T-cell (primary cell): Measurements from ENCODE around the gene PGLYRP2. TPM values are rescaled to one million over a fixed set of nuclear protein-coding genes. Genes with fewer than 3 reads are reported as not detected.
A peak's percentile ranks its signal among the peaks of the same experiment; 100 is the strongest.
"Not testable (repeated sequence)": the region's sequence is repeated elsewhere in the genome, so short reads cannot be mapped to it uniquely, and the experiment has no call there.

ENCODE experiments used
- ATAC-seq, 4 experiments: fragments of 200-7000 bp in 3 of 4; fragments of 150-1000 bp in 1 of 4; cut with Tn5 transposase; replicated peaks in 1 of 4; 1 replicate in 3 of 4; 2 replicates in 1 of 4; pipeline ENCODE4 v1.10.0; 2021; ENCODE audit warnings: moderate library complexity in 3 of 4, mild to moderate bottlenecking in 2 of 4, moderate number of reproducible peaks in 1 of 4
- CTCF ChIA-PET, 2 donors: fragments of 300-600 bp; sonication (Branson Sonifier 250); formaldehyde crosslinking; loops; one replicate each; lab custom pipeline; 2022; ENCODE audit warnings: antibody characterized with exemption in 2 of 2; lab: Charles Lee
- POLR2A ChIA-PET, 2 donors: fragments of 300-600 bp; sonication (Branson Sonifier 250); formaldehyde crosslinking; loops; one replicate each; lab custom pipeline; 2022; ENCODE audit warnings: antibody characterized with exemption in 2 of 2; lab: Charles Lee
- DNase-seq, 35 experiments: peaks; one replicate each; pipeline versions ENCODE4 v3.0.0 to v3.0.0-alpha.2; 2013 to 2023
- H3K27ac ChIP-seq: one replicate; pipeline ENCODE4 v1.5.1; 2013; ENCODE audit warnings: low read length
- H3K27me3 ChIP-seq, 2 experiments: replicated peaks in 1 of 2; 1 replicate in 1 of 2; 2 replicates in 1 of 2; pipeline versions ENCODE4 v1.6.1 to v1.7.0; 2013; ENCODE audit warnings: low read length in 1 of 2, mixed read lengths in 1 of 2; ENCODE audit not compliant: control insufficient read depth in 2 of 2, insufficient read depth in 2 of 2; ENCODE audit errors: extremely low read depth in 1 of 2
- H3K36me3 ChIP-seq, 2 donors: 1 replicate in 1 of 2; 2 replicates in 1 of 2; pipeline versions ENCODE4 v1.6.1 to v1.7.0; 2013; ENCODE audit warnings: low read length in 1 of 2; ENCODE audit not compliant: control insufficient read depth in 2 of 2, insufficient read depth in 1 of 2; ENCODE audit errors: extremely low read depth in 1 of 2
- H3K4me1 ChIP-seq, 2 experiments: 1 replicate in 1 of 2; 2 replicates in 1 of 2; pipeline versions ENCODE4 v1.6.1 to v1.7.0; 2013; ENCODE audit warnings: low read length in 2 of 2, mixed read lengths in 1 of 2; ENCODE audit not compliant: insufficient read depth in 2 of 2, control insufficient read depth in 1 of 2; ENCODE audit errors: extremely low read depth in 1 of 2
- H3K4me3 ChIP-seq, 2 donors: 1 replicate in 1 of 2; 2 replicates in 1 of 2; pipeline versions ENCODE4 v1.5.1 to v1.7.0; 2013; ENCODE audit warnings: mild to moderate bottlenecking in 2 of 2, low read length in 1 of 2, moderate library complexity in 1 of 2; ENCODE audit not compliant: control insufficient read depth in 1 of 2; ENCODE audit errors: extremely low read depth in 1 of 2
- H3K9me3 ChIP-seq: 2 replicates; pipeline ENCODE4 v1.7.0; 2013
- H3K27ac Mint-ChIP-seq, 2 donors: one replicate each; pipeline ENCODE4 v1.8.0; 2020 to 2021; ENCODE audit warnings: mild to moderate bottlenecking in 2 of 2, mixed read lengths in 2 of 2
- H3K27me3 Mint-ChIP-seq, 2 donors: one replicate each; pipeline ENCODE4 v1.8.0; 2021 to 2022; ENCODE audit warnings: mixed read lengths in 2 of 2
- H3K36me3 Mint-ChIP-seq: one replicate; pipeline ENCODE4 v1.8.0; 2021; ENCODE audit warnings: mixed read lengths
- H3K4me1 Mint-ChIP-seq, 3 donors: one replicate each; pipeline ENCODE4 v1.8.0; 2020 to 2022; ENCODE audit warnings: mixed read lengths in 3 of 3, mild to moderate bottlenecking in 1 of 3
- H3K4me3 Mint-ChIP-seq, 3 donors: one replicate each; pipeline ENCODE4 v1.8.0; 2020 to 2022; ENCODE audit warnings: mild to moderate bottlenecking in 3 of 3, mixed read lengths in 3 of 3, moderate library complexity in 3 of 3
- H3K9me3 Mint-ChIP-seq, 3 donors: one replicate each; pipeline ENCODE4 v1.8.0; 2020 to 2022; ENCODE audit warnings: mixed read lengths in 3 of 3
- WGBS: methylation state at CpG from one replicate; pipeline ENCODE4 v1.1.5; 2013; ENCODE audit warnings: missing lambda C conversion rate; ENCODE audit not compliant: insufficient coverage; 5-methylcytosine and 5-hydroxymethylcytosine counted together
- total RNA-seq, 35 experiments: library from RNA in 6 of 35; stranded (reverse) in 6 of 35; fragments of 120-200 nt in 1 of 35; gene quantifications; one replicate each; pipeline versions ENCODE4 v1.2.1 to v1.2.4 and lab custom pipeline; 2013 to 2026

PGLYRP2 gene
- total RNA-seq, 5 donors from 2014 or later (not counting 1 experiment from before 2014, with no cell fraction given): 0.13 to 1.3 (median 0.72) TPM

DNA sequence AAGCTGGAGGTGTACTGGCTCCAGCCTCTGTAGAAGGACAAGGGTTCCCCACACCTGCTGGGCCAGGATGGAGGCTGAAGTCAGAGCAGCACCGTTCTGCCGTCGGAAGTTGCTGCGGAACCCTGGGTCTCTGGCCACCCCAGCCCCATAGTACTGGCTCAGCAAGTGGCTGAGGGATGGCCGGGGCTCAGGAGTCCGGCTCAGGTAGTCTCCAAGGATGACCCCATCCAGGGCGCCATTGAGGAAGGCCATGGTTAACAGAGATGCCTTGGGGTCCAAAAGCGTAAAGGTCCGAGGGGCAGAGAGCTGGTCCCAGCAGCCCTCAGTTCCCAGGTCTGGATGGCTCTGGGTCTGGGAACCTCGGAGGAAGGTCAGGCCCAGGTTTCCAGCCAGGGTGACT lies 3.7 kb downstream of the PGLYRP2 start:
- peaks cover 37 to 48% (median 40%) of the 10 kb centered on the region in 3 donors for H3K4me1 Mint-ChIP-seq
- ATAC-seq (no peak), DNase-seq (no peak)
- ChIA-PET CTCF (no interaction called here), POLR2A (interaction anchor here in 1 of 2 donors (0.6 kb wide), 1 partner anchor 876 kb away, joined by 4 read pairs; no protein-coding TSS in a partner anchor)
- H3K4me3 Mint-ChIP-seq: no peak overlapping the region
- 93% methylated on average over 10 of the region's 10 CpGs for WGBS
- no peak overlapping the region for H3K27ac ChIP-seq
- H3K9me3 ChIP-seq: no peaks in the 10 kb centered on the region
- no peaks in the 10 kb centered on the region for H3K36me3 Mint-ChIP-seq
- peaks cover 17 to 31% of the 10 kb centered on the region in 2 experiments for H3K4me1 ChIP-seq
- H3K27me3 ChIP-seq: no peaks in the 10 kb centered on the region
- no peak overlapping the region for H3K27ac Mint-ChIP-seq
- no peaks in the 10 kb centered on the region for H3K9me3 Mint-ChIP-seq
- no peaks in the 10 kb centered on the region for H3K36me3 ChIP-seq
- no peaks in the 10 kb centered on the region for H3K27me3 Mint-ChIP-seq
- no peak overlapping the region for H3K4me3 ChIP-seq

DNA sequence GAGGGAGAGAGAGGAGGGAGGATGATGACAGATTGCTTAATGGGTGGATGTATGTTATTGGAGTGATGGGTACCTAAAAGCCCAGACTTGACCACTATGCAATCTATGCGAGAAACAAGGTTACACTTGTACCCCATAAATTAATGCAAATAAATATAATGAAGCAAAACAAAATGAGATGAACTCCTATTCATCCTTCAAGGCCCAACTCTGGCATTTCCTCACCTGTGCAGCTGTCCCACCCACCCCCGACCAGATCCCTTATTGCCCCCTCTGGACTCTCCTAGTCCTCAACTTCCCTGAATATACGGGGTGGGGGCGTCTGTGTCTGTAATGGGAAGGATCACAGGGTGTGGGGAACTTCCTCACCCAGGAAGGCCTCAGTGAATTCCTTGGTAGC lies 4.1 kb downstream of the PGLYRP2 start:
- H3K4me3 Mint-ChIP-seq: no peak overlapping the region
- Histone ChIP-seq H3K27me3 (no peaks in the 10 kb centered on the region), H3K27ac (no peak overlapping the region), H3K4me1 (peaks cover 17 to 32% of the 10 kb centered on the region in 2 experiments), H3K9me3 (no peaks in the 10 kb centered on the region), H3K36me3 (no peaks in the 10 kb centered on the region), H3K4me3 (no peak overlapping the region)
- ATAC-seq: no peak
- H3K36me3 Mint-ChIP-seq: no peaks in the 10 kb centered on the region
- no peaks in the 10 kb centered on the region for H3K9me3 Mint-ChIP-seq
- H3K4me1 Mint-ChIP-seq: peaks cover 37 to 46% (median 38%) of the 10 kb centered on the region in 3 donors
- no CpG with 5 or more reads among the region's 4 CpGs for WGBS
- CTCF ChIA-PET: no interaction called here
- DNase-seq: no peak
- peak overlapping the region in 1 of 2 donors; percentile 57 for H3K27ac Mint-ChIP-seq
- no peaks in the 10 kb centered on the region for H3K27me3 Mint-ChIP-seq
- POLR2A ChIA-PET: no interaction called here

DNA sequence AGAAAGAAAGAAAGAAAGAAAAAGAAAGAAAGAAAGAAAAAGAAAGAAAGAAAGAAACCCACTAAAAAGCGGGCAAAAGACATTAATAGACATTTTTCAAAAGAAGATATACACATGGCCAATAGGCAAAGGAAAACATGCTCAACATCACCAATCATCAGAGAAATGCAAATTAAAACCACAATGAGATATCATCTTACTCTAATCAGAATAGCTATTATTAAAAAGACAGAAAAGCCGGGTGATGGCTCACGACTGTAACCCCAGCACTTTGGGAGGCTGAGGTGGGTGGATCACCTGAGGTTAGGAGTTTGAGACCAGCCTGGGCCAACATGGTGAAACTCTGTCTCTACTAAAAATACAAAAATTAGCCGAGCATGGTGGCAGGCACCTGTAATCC lies 5.5 kb downstream of the PGLYRP2 start:
- DNase-seq, H3K27me3 ChIP-seq, H3K27me3 Mint-ChIP-seq, H3K36me3 Mint-ChIP-seq, POLR2A ChIA-PET, H3K36me3 ChIP-seq, H3K9me3 ChIP-seq, H3K4me3 ChIP-seq, H3K4me3 Mint-ChIP-seq, ATAC-seq, H3K27ac ChIP-seq, H3K9me3 Mint-ChIP-seq: not testable (repeated sequence)
- CTCF ChIA-PET: interaction anchor here in 1 of 2 donors (0.7 kb wide), 1 partner anchor 11 kb away, joined by 3 read pairs; no protein-coding TSS in a partner anchor
- H3K4me1 Mint-ChIP-seq: peaks cover 36 to 45% (median 37%) of the 10 kb centered on the region in 3 donors
- WGBS: 100% methylated on average over 1 of the region's 4 CpGs
- H3K27ac Mint-ChIP-seq: peak overlapping the region; percentile 35 to 48
- H3K4me1 ChIP-seq: peaks cover 9 to 32% of the 10 kb centered on the region in 2 experiments

DNA sequence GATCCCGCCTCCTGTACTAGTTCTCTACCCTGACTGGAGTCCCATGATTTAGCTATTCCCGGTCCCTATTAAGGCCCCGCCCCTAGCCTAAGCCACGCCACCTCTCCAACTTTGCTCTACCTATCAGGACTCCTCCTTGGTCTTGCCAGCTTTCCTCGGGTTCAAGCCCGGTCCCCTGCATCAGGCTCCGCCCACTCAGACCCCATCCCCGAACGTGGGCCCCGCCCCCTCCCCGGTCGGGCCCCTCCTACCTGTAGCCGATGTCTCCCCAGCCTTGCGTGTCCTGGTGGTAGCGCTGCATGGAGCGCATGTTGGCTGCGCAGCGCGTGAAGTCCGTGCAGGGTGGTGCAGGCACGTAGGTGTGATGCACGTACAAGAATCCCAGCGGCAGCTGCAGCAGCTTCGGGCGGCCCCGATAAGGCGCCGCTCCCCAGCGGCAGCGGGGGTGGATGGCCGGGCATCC lies 7.6 kb downstream of the PGLYRP2 start:
- H3K9me3 Mint-ChIP-seq: no peaks in the 10 kb centered on the region

DNA sequence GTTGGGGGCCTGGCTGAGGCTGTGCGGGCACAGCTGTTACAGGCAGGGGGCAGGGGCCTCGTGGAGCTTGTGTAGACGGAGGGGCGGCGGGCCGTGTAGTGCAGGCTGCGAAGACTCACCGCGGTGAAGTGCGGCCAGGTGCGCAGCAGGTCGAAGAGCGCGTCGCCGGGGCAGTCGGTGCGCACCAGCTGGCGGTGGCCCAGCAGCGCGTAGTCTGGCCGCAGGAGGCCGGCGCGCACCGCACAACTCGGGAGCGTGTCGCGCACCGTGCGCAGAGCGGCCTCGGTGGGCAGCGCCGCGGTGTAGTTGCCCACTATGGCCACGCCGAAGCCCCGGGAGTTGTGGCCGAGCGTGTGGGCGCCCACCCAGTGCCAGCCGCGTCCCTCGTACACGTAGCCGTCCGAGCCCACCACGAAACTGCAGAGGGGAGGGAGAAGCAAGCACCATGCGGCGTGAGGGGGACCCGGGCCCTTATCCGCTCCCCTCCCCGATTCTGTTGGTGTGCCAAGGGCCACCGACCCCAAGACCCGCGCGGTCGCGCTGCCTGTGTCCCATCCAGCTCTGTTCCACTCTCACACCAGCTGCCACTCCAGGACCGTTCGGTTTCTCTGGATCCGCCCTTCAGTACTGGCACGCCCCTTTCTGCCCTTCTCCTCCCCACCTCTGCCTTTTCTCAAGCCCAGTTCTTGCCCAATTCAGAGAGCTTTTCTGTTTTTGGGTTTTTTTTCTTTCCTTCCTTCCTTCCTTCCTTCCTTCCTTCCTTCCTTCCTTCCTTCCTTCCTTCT lies 9.6 kb downstream of the PGLYRP2 start:
- Histone ChIP-seq H3K27me3 (no peaks in the 10 kb centered on the region), H3K27ac (no peak overlapping the region), H3K4me3 (peak overlapping the region; percentile 63 to 83), H3K9me3 (no peaks in the 10 kb centered on the region), H3K4me1 (peaks cover 21 to 56% of the 10 kb centered on the region in 2 experiments), H3K36me3 (no peaks in the 10 kb centered on the region)
- WGBS: 13% methylated on average over 59 of the region's 65 CpGs
- Mint-ChIP-seq H3K27ac (peak overlapping the region; percentile 87 to 90), H3K4me3 (peak overlapping the region; percentile 84 to 89 (median 86)), H3K9me3 (no peaks in the 10 kb centered on the region), H3K36me3 (no peaks in the 10 kb centered on the region), H3K4me1 (peaks cover 53 to 59% (median 53%) of the 10 kb centered on the region in 3 donors), H3K27me3 (peaks cover 0 to 3% of the 10 kb centered on the region in 2 donors)
- DNase-seq: peak in 8 of 35 experiments; percentile 9 to 47 (median 34)
- POLR2A ChIA-PET: no interaction called here
- CTCF ChIA-PET: no interaction called here
- peak; percentile 55 to 71 (median 57) for ATAC-seq

More for the DNA sequence above, 7.6 kb downstream of the PGLYRP2 start:
- Histone ChIP-seq H3K27me3 (no peaks in the 10 kb centered on the region), H3K27ac (no peak overlapping the region), H3K36me3 (no peaks in the 10 kb centered on the region), H3K9me3 (no peaks in the 10 kb centered on the region), H3K4me3 (no peak overlapping the region), H3K4me1 (peaks cover 12 to 42% of the 10 kb centered on the region in 2 experiments)
- no peak for ATAC-seq
- no peak overlapping the region for H3K27ac Mint-ChIP-seq
- CTCF ChIA-PET: no interaction called here
- POLR2A ChIA-PET: no interaction called here
- peaks cover 45 to 53% (median 50%) of the 10 kb centered on the region in 3 donors for H3K4me1 Mint-ChIP-seq
- 82% methylated on average over 20 of the region's 31 CpGs for WGBS
- DNase-seq: no peak
- peaks cover 0 to 3% of the 10 kb centered on the region in 2 donors for H3K27me3 Mint-ChIP-seq
- H3K36me3 Mint-ChIP-seq: no peaks in the 10 kb centered on the region
- peak overlapping the region in 2 of 3 donors; percentile 28 to 89 for H3K4me3 Mint-ChIP-seq

DNA sequence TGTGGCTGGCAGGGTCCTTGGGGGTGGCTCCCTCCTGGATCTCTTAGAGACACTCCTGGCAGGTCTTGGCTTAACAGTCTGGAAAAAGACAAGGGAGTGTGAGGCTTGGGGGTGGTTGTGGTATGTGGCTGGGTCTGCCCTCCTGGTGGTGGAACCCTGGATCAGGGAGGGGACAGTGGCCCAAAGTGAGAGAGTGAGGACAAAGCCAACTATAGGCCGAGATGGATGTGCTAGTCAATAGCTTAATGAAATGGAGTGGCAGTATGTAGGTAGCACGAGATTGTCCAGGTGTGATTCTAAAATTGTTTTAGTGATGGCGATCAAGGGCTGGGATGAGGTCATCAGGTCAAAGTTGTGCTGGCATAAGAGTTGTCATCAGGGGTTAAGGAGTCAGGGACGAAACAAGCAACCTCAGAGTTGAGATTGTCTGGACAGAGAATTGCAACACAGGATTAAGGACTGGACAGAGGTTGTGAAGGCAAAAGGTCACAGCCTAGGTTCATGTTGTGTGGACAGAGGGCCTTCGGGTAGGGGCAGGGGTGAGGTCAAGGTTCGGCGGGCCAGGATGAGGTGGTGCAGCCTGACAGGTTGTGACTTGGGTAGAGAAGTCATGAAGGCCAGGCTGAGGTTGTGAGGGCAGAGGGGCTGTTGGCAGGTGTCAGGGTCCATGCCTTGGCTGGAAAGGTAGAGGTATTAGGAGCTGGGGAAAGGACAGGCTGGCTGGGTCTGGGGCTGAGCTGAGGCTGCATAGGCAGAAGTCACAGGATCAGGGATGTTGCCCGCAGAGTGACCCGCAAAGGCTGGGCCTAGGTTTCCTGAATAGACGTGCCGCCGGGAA lies 10.4 kb downstream of the PGLYRP2 start:
- 68% methylated on average over 12 of the region's 12 CpGs for WGBS
- H3K9me3 Mint-ChIP-seq: no peaks in the 10 kb centered on the region
- DNase-seq: no peak
- Histone ChIP-seq H3K27me3 (no peaks in the 10 kb centered on the region), H3K9me3 (no peaks in the 10 kb centered on the region), H3K27ac (no peak overlapping the region), H3K4me3 (peak overlapping the region in 1 of 2 donors; percentile 63), H3K36me3 (no peaks in the 10 kb centered on the region), H3K4me1 (peaks cover 21 to 60% of the 10 kb centered on the region in 2 experiments)
- peak overlapping the region; percentile 84 to 89 (median 86) for H3K4me3 Mint-ChIP-seq
- ChIA-PET CTCF (no interaction called here), POLR2A (interaction anchor here in 1 of 2 donors (0.6 kb wide), 1 partner anchor 90 kb away, joined by 3 read pairs; no protein-coding TSS in a partner anchor)
- H3K4me1 Mint-ChIP-seq: peaks cover 55 to 63% (median 57%) of the 10 kb centered on the region in 3 donors
- ATAC-seq: no peak
- H3K27ac Mint-ChIP-seq: peak overlapping the region; percentile 87 to 90
- H3K27me3 Mint-ChIP-seq: peaks cover 0 to 3% of the 10 kb centered on the region in 2 donors
- H3K36me3 Mint-ChIP-seq: peaks cover under 1% of the 10 kb centered on the region
